Heart left ventricle (tissue), 16 donors: Measurements from ENCODE around the gene ING4. TPM values are rescaled to one million over a fixed set of nuclear protein-coding genes. Genes with fewer than 3 reads are reported as not detected.

Source experiments
- ATAC-seq, 4 donors: fragments of 200-7000 bp; cut with Tn5 transposase; one replicate each; pipeline ENCODE4 v1.9.1; 2020 to 2022; ENCODE audit warnings: moderate library complexity in 4 of 4, mild to moderate bottlenecking in 3 of 4, moderate number of reproducible peaks in 1 of 4
- DNase-seq, 5 donors: peaks; one replicate each; pipeline ENCODE4 v3.0.0-alpha.2; 2020
- H3K27ac ChIP-seq, 12 donors: fragments of 200-600 bp; sonication (generic) in 4 of 12; one replicate each; pipeline versions ENCODE4 v1.5.0 to v1.8.0; 2016 to 2022; ENCODE audit warnings: mild to moderate bottlenecking in 2 of 12
- H3K27me3 ChIP-seq, 9 donors: fragments of 200-600 bp; sonication (generic) in 2 of 9; one replicate each; pipeline versions ENCODE4 v1.5.1 to v1.8.0; 2016 to 2022; ENCODE audit warnings: mild to moderate bottlenecking in 3 of 9
- H3K36me3 ChIP-seq, 9 donors: fragments of 200-600 bp; sonication (generic) in 2 of 9; one replicate each; pipeline versions ENCODE4 v1.5.0 to v1.8.0; 2018 to 2022; ENCODE audit warnings: mild to moderate bottlenecking in 2 of 9
- H3K4me1 ChIP-seq, 12 donors: fragments of 200-600 bp; sonication (generic) in 4 of 12; one replicate each; pipeline versions ENCODE4 v1.5.0 to v1.8.0; 2016 to 2022; ENCODE audit warnings: mild to moderate bottlenecking in 3 of 12
- H3K4me3 ChIP-seq, 12 donors: fragments of 200-600 bp; sonication (generic) in 4 of 12; one replicate each; pipeline versions ENCODE4 v1.5.0 to v1.8.0; 2017 to 2022; ENCODE audit warnings: mild to moderate bottlenecking in 9 of 12, moderate library complexity in 4 of 12
- H3K9me3 ChIP-seq, 12 donors: fragments of 200-600 bp; sonication (generic) in 4 of 12; one replicate each; pipeline versions ENCODE4 v1.5.0 to v1.8.0; 2016 to 2022; ENCODE audit warnings: mild to moderate bottlenecking in 1 of 12
- CTCF ChIP-seq, 12 donors: fragments of 200-600 bp; sonication (generic) in 4 of 12; IDR thresholded peaks; one replicate each; pipeline versions ENCODE4 v1.5.0 to v1.8.0; 2018 to 2022; ENCODE audit warnings: antibody characterized with exemption in 12 of 12, mild to moderate bottlenecking in 5 of 12
- POLR2A ChIP-seq, 2 donors: fragments of 450-650 bp; IDR thresholded peaks; one replicate each; pipeline ENCODE4 v1.6.1; 2017; ENCODE audit warnings: antibody characterized with exemption in 2 of 2, mild to moderate bottlenecking in 2 of 2, moderate library complexity in 2 of 2
- WGBS, 4 donors: extraction: QIAGEN DNeasy Blood & Tissue Kit in 2 of 4; methylation state at CpG; one replicate each; pipeline versions ENCODE4 v1.1.5 to v1.1.7; 2013 to 2018; 5-methylcytosine and 5-hydroxymethylcytosine counted together
- intact Hi-C, 10 donors: fragments of 100-400 bp; cut with DNase I; formaldehyde crosslinking; loops; one replicate each; pipeline versions ENCODE4 v1.11.1 to v1.14.2; 2022
- polyA plus RNA-seq, 2 donors: library from polyadenylated mRNA; stranded (reverse); fragments of 200-250 nt; gene quantifications; one replicate each; pipeline ENCODE4 v1.2.3, GENCODE V29; 2013
- total RNA-seq, 9 donors: library from RNA; depleted of rRNA in 2 of 9; stranded (reverse); fragments of >200 nt in 2 of 9; fragmentation: NEBNext Ultra II Directional in 3 of 9; extraction: Animal tissue kit (Norgen Biotek cat#: 25700) in 3 of 9; gene quantifications; one replicate each; pipeline versions ENCODE4 v1.1.0 to v1.2.4, GENCODE V29; 2016 to 2023
- donor health status: ischemic (EF 13 %, LVEDD 7.1; RV severe dilation, severe dysfunction).
- donor health status: healthy with polysubstance abuse.
- donor health status: DM: no; HTN: yes; CAD: no.
- donor health status: DM: no; HTN: no; CAD: no.
- donor health status: ischemic (EF 25% LVEDD 6.9; RV normal size, moderate dysfunction).
- donor health status: ischemic (EF 25% LVEDD 5.7; RV mildly dilated, moderate dysfunction).
- donor health status: healthy.
- donor health status: DM: yes; HTN: yes; CAD: no.
- donor health status: ischemic (EF 35%, LVEDD 5.7; RV mildly dilated, moderate dysfunction).
- donor health status: nonischemic (EF 11% LVEDD 7.7; RV severe dilation, severe dysfunction).
- donor health status: DM: yes; HTN: yes; CAD: no.
- donor health status: PGD.
- donor health status: ischemic (EF 29% LVEDD 5.4; RV normal size, mild dysfunction).
- donor health status: nonischemic (EF 23%, LVEDD 6.1; RV moderate dilation, normal function).

The ING4 gene
- total and polyA plus RNA-seq, 11 donors: 14.6 to 39.0 (median 23.6) TPM

GRCh38 chr12:6638305-6638704, 24.6 kb downstream of the ING4 start:
- Histone ChIP-seq H3K27me3 (peaks cover 0 to 6% (median 0%) of the 10 kb centered on the region in 9 donors), H3K4me3 (no peak overlapping the region), H3K9me3 (no peaks in the 10 kb centered on the region), H3K4me1 (peaks cover 0 to 63% (median 0%) of the 10 kb centered on the region in 12 donors), H3K36me3 (no peaks in the 10 kb centered on the region), H3K27ac (peak overlapping the region in 2 of 12 donors; percentile 18 to 66)
- intact Hi-C loops: no loop called here
- whole genome bisulfite sequencing, 4 donors: 77 to 84% (median 82%) methylated on average over 8 to 9 of the region's 9 CpGs
- TF ChIP-seq POLR2A (IDR thresholded peaks at IDR 0.05) (no peak), CTCF (IDR thresholded peaks at IDR 0.05) (no peak)
- ATAC-seq: peak in 3 of 4 donors; percentile 16 to 35 (median 33)
- peak in 1 of 5 donors; percentile 40 for DNase-seq

GRCh38 chr12:6635856-6636531, 26.9 kb downstream of the ING4 start, which contains the start of gene LPAR5:
LPAR5 (minus strand) TSS chr12:6635959; CDS start chr12:6621248, 14,711 bp downstream.
- TF ChIP-seq CTCF (IDR thresholded peaks at IDR 0.05) (no peak), POLR2A (IDR thresholded peaks at IDR 0.05) (no peak)
- Histone ChIP-seq H3K27ac (peak within 1 kb of the TSS in 3 of 12 donors; percentile 19 to 62 (median 41)), H3K4me3 (peak within 1 kb of the TSS in 3 of 12 donors; percentile 6 to 37 (median 29)), H3K36me3 (no peaks in the 10 kb centered on the region), H3K27me3 (peaks cover 0 to 6% (median 0%) of the 10 kb centered on the region in 9 donors), H3K4me1 (peaks cover 0 to 74% (median 0%) of the 10 kb centered on the region in 12 donors), H3K9me3 (no peaks in the 10 kb centered on the region)
- 60 to 76% (median 64%) methylated on average over 18 of the region's 18 CpGs for WGBS, 4 donors
- DNase-seq (peak in 2 of 5 donors; percentile 25 to 44), ATAC-seq (peak in 3 of 4 donors; percentile 35 to 58 (median 49))
- intact Hi-C loops: no loop called here

GRCh38 chr12:6635375-6635855, 27.5 kb downstream of the ING4 start:
- DNase-seq (no peak), ATAC-seq (no peak)
- no peaks in the 10 kb centered on the region for H3K36me3 ChIP-seq
- H3K4me3 ChIP-seq: peak overlapping the region in 3 of 12 donors; percentile 6 to 37 (median 29)
- H3K27me3 ChIP-seq: peaks cover 0 to 6% (median 0%) of the 10 kb centered on the region in 9 donors
- 70 to 78% (median 73%) methylated on average over 5 of the region's 5 CpGs for WGBS, 4 donors
- H3K9me3 ChIP-seq: no peaks in the 10 kb centered on the region
- peak overlapping the region in 3 of 12 donors; percentile 19 to 62 (median 41) for H3K27ac ChIP-seq
- peaks cover 0 to 76% (median 2%) of the 10 kb centered on the region in 12 donors for H3K4me1 ChIP-seq
- TF ChIP-seq POLR2A (IDR thresholded peaks at IDR 0.05) (no peak), CTCF (IDR thresholded peaks at IDR 0.05) (no peak)
- intact Hi-C loops: no loop called here
